ENCODE data around the gene HOXB5. TPM values are rescaled to one million over a fixed set of nuclear protein-coding genes. Genes with fewer than 3 reads are reported as not detected.

Gene HOXB5
- total RNA-seq, 4 donors from 2014 or later, result 0.11 to 1.6 (median 0.49) TPM; not detected in 1

- Histone ChIP-seq H3K27me3 (peaks cover 47% of the 10 kb centered on the region), H3K27ac (peak overlapping the region in 2 of 3 donors; percentile 30 to 38), H3K4me3 (replicated peaks in 1 of 3) (no peak overlapping the region), H3K36me3 (no peaks in the 10 kb centered on the region), H3K4me1 (no peaks in the 10 kb centered on the region), H3K9me3 (no peaks in the 10 kb centered on the region)
- WGBS, 2 donors, result 23 to 30% methylated on average over 7 of the region's 7 CpGs
- intact Hi-C loops (cut with DNase I), result no loop called here
- no peak for TF ChIP-seq POLR2A (IDR thresholded peaks at IDR 0.05)
- no peak for TF ChIP-seq CTCF (IDR thresholded peaks at IDR 0.05)
- no peak for DNase-seq
Observed at GRCh38 chr17:48556576-48557401, 36.8 kb downstream of the HOXB5 start.

DNA sequence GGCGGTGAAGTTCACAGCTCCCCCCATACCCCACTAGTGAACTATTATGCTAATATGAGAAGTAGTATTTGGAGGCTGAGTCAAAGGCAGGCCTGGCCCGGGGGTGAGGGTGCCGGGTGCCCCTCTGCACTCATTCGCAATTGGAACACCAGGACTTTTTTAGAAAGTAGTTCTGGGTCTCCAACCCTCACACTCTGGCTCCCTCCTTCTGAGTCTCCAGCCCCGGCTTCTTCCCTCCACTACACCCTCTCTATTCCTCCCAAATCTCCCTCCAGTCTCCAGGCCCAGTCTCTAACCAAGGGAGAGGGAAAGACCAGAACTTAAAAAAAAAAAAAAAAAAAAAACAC is 37.4 kb downstream of the HOXB5 start:
- H3K4me3 ChIP-seq (replicated peaks in 1 of 3), result no peak overlapping the region

DNA sequence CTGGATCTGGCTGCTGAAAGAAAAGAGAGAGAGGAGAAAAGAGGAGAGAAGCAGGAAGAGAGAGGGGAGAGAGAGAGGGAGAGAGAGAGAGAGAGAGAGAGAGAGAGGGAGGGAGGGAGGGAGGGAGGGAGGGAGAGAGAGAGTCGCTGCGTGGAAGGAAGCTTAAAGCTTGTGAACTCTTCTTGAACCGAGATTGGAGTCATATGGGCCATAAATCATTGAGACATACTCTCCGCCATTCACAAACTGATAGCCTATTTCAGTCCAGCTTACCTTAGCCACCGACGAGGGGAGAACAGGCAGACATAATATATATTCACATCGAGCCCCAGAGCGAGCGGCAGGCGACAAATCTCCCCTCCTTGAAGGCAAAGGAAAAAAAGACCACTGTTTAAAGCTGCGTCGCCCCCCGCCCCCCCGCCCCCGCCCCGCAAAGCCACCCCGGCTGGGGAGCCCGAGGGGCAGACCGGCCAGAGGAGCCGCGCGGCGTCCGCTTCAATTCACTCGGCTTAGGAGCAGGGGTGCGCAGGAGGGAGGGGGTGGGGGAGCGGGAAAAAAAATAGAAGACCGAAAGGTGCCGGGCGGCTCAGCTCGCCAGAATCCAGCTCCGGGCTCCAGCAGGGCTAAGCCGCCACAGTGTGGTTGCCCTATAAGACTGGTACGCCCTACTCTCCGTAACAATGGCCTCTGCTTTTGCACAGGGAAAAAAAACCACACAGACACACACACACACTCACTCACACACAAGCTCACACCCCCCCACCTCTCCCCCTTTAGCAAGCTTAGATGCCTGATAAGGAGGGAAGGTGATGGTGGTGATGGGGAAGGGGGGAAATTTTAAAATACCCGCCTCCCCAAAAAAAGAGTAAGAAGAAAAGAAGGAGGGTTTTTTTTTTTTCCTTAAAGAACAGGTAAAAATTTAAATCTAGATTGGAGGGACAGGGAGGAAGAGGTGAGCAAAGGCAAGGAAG is 38.0 kb downstream of the HOXB5 start:
- no peak overlapping the region for H3K4me3 ChIP-seq (replicated peaks in 1 of 3)
- 12 to 14% methylated on average over 24 to 32 of the region's 36 CpGs for WGBS, 2 donors
- no peaks in the 10 kb centered on the region for H3K9me3 ChIP-seq
- H3K27ac ChIP-seq, result peak overlapping the region; percentile 38 to 47 (median 46)
- no peak for DNase-seq
- intact Hi-C loops (cut with DNase I), result no loop called here
- no peaks in the 10 kb centered on the region for H3K36me3 ChIP-seq
- no peaks in the 10 kb centered on the region for H3K4me1 ChIP-seq
- TF ChIP-seq POLR2A (IDR thresholded peaks at IDR 0.05) (no peak), CTCF (IDR thresholded peaks at IDR 0.05) (no peak)
- peaks cover 54% of the 10 kb centered on the region for H3K27me3 ChIP-seq

More for the DNA sequence above, 37.4 kb downstream of the HOXB5 start:
- Histone ChIP-seq H3K4me1 (no peaks in the 10 kb centered on the region), H3K36me3 (no peaks in the 10 kb centered on the region), H3K27ac (peak overlapping the region in 1 of 3 donors; percentile 38), H3K9me3 (no peaks in the 10 kb centered on the region), H3K27me3 (peaks cover 50% of the 10 kb centered on the region)
- DNase-seq, result no peak
- 30 to 33% methylated on average over 5 of the region's 5 CpGs for WGBS, 2 donors
- TF ChIP-seq POLR2A (IDR thresholded peaks at IDR 0.05) (no peak), CTCF (IDR thresholded peaks at IDR 0.05) (no peak)
- intact Hi-C loops (cut with DNase I), result no loop called here

DNA sequence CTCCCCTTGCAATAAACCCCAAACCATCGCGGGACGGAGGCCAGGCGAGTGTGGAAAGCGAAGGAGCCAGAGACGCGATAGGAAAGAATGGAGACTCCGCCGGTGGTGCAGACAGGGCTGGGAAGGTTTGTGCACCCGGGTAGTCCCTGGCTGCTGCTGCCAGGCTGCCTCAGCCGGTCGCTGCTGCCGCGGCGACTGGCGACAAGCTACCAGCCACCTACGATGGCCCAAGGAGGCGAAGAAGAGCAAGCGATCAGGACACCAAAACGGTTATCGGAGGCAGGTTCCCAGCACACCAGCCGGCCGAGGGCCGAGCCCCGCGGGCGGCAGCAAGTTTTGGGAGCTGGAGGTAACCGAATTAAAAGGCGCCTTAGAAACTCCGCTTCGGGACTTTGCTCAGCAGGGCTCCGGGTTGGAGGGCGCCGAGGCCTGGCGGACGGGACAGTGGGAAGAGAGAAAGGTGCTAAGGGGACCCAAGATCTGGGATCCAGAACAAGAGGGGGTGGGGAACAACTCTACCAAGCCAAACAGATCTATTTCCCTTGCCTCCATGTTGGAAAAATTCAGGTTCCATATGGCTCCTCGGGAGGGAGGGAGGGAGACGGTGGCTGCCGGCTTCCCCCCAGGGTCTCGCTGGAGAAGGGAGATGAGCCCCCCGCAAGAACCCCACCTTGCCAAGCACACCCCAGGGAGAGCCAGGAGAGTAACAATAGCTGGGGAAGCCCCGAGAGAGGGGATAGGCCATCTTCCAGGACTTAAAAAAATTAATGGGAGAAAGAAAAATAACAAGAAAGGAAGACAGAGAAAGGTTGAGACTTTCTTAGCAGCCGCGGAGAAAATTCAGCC is 38.9 kb downstream of the HOXB5 start:
- intact Hi-C loops (cut with DNase I), result no loop called here
- DNase-seq, result no peak
- Histone ChIP-seq H3K27ac (peak overlapping the region; percentile 46 to 66 (median 49)), H3K27me3 (peaks cover 58% of the 10 kb centered on the region), H3K36me3 (no peaks in the 10 kb centered on the region), H3K4me3 (replicated peaks in 1 of 3) (peak overlapping the region in 1 of 3 donors; percentile 15), H3K4me1 (no peaks in the 10 kb centered on the region), H3K9me3 (no peaks in the 10 kb centered on the region)
- 20 to 34% methylated on average over 40 to 44 of the region's 44 CpGs for WGBS, 2 donors
- TF ChIP-seq POLR2A (IDR thresholded peaks at IDR 0.05), result no peak
- TF ChIP-seq CTCF (IDR thresholded peaks at IDR 0.05), result no peak
